H1 (cell line): Measurements from ENCODE around the gene B4GALNT1. TPM values are rescaled to one million over a fixed set of nuclear protein-coding genes. Genes with fewer than 3 reads are reported as not detected.

Source experiments
- ASH2L ChIP-seq: fragments of 200-600, 300-600 bp; sonication (generic); IDR thresholded peaks from one replicate; pipeline ENCODE4 v1.7.1; 2017; ENCODE audit warnings: low read length
- ATF3 ChIP-seq: IDR thresholded peaks from 2 replicates; pipeline ENCODE4 v1.6.1; 2011; ENCODE audit warnings: low read depth, mild to moderate bottlenecking, low read length; ENCODE audit not compliant: insufficient read depth
- BCL11A ChIP-seq, 2 experiments: IDR thresholded peaks; one replicate each; pipeline ENCODE4 v1.6.1; 2011; ENCODE audit warnings: low read depth in 2 of 2, low read length in 2 of 2, mild to moderate bottlenecking in 2 of 2
- CBX8 ChIP-seq: fragments of 300-800, 300-1000 bp; sonication (generic); IDR thresholded peaks from 2 replicates; pipeline ENCODE4 v1.7.1; 2016; ENCODE audit warnings: low read depth, low read length, borderline replicate concordance
- CEBPB ChIP-seq: IDR thresholded peaks from 2 replicates; pipeline ENCODE4 v1.6.1; 2012; ENCODE audit warnings: low read depth, low read length
- CHD1 ChIP-seq: IDR thresholded peaks from 2 replicates; pipeline ENCODE4 v1.6.1; 2012; ENCODE audit warnings: low read depth, low read length, improper control_type of control experiment
- EZH2 ChIP-seq: fragments of 200-600 bp; sonication (generic); IDR thresholded peaks from 2 replicates; pipeline ENCODE4 v1.7.1; 2012; ENCODE audit warnings: low read depth, mild to moderate bottlenecking, moderate library complexity, low read length, inconsistent platforms; ENCODE audit not compliant: severe bottlenecking
- GTF2F1 ChIP-seq: IDR thresholded peaks from 2 replicates; pipeline ENCODE4 v1.6.1; 2012; ENCODE audit warnings: low read depth, low read length, improper control_type of control experiment, borderline replicate concordance
- HDAC2 ChIP-seq, 2 experiments: fragments of 300-600 bp in 1 of 2; sonication (generic) in 1 of 2; IDR thresholded peaks; 2 replicates each; pipeline ENCODE4 v1.6.1; 2011 to 2012; ENCODE audit warnings: low read depth in 2 of 2, low read length in 2 of 2, mild to moderate bottlenecking in 2 of 2, moderate library complexity in 2 of 2, borderline replicate concordance in 1 of 2, inconsistent platforms in 1 of 2
- HDAC6 ChIP-seq: IDR thresholded peaks from one replicate; pipeline ENCODE4 v1.7.1; 2012; ENCODE audit warnings: low read depth, mild to moderate bottlenecking, inconsistent platforms, low read length, moderate library complexity
- KDM1A ChIP-seq: fragments of 200-600, 300-600 bp; sonication (generic); IDR thresholded peaks from 2 replicates; pipeline ENCODE4 v1.7.1; 2016; ENCODE audit warnings: mild to moderate bottlenecking, low read length, borderline replicate concordance
- KDM4A ChIP-seq: IDR thresholded peaks from one replicate; pipeline ENCODE4 v1.7.1; 2012; ENCODE audit warnings: low read depth, mild to moderate bottlenecking, moderate library complexity, low read length, inconsistent platforms; ENCODE audit not compliant: severe bottlenecking
- KDM5A ChIP-seq: fragments of 200-600 bp; IDR thresholded peaks from 2 replicates; pipeline ENCODE4 v1.7.1; 2012; ENCODE audit warnings: mild to moderate bottlenecking, low read length, inconsistent platforms, mixed read lengths
- MAX ChIP-seq: IDR thresholded peaks from 2 replicates; pipeline ENCODE4 v1.6.1; 2012; ENCODE audit warnings: inconsistent platforms
- POU5F1 ChIP-seq: IDR thresholded peaks from 2 replicates; pipeline ENCODE4 v1.6.1; 2011; ENCODE audit warnings: low read depth, mild to moderate bottlenecking, low read length, moderate library complexity
- SIRT6 ChIP-seq: IDR thresholded peaks from one replicate; pipeline ENCODE4 v1.7.1; 2012; ENCODE audit warnings: low read length, inconsistent platforms
- SP2 ChIP-seq: IDR thresholded peaks from 2 replicates; pipeline ENCODE4 v1.6.1; 2012; ENCODE audit warnings: mild to moderate bottlenecking, low read length, inconsistent platforms
- TBP ChIP-seq: IDR thresholded peaks from 2 replicates; pipeline ENCODE4 v1.6.1; 2011; ENCODE audit warnings: low read depth, low read length, improper control_type of control experiment
- TCF12 ChIP-seq: IDR thresholded peaks from 2 replicates; pipeline ENCODE4 v1.6.1; 2011; ENCODE audit warnings: low read depth, mild to moderate bottlenecking, low read length
- ZNF274 ChIP-seq: IDR thresholded peaks from 2 replicates; pipeline ENCODE4 v1.7.0; 2012; ENCODE audit warnings: low read length, borderline replicate concordance; ENCODE audit errors: extremely low read depth
- polyA plus RNA-seq, 7 experiments: library from polyadenylated mRNA; depleted of rRNA in 3 of 7; stranded (reverse) in 5 of 7; unstranded in 2 of 7; fragments of >200 nt in 5 of 7; fragments of 200-250 nt in 2 of 7; gene quantifications; 1 replicate in 5 of 7; 2 replicates in 1 of 7; 4 replicates in 1 of 7; pipeline versions ENCODE4 v1.2.1 to v1.2.3, GENCODE V29; 2011 to 2013; ENCODE audit warnings: missing spikeins in 2 of 7, mixed read lengths in 2 of 7
- total RNA-seq: library from RNA; stranded (reverse); fragmentation: NEBNext Ultra II Directional; extraction: Animal tissue kit (Norgen Biotek cat#: 25700); gene quantifications from 2 replicates; pipeline ENCODE4 v1.2.1, GENCODE V29; 2021

The B4GALNT1 gene
- total and polyA plus RNA-seq, 2 of the 8 experiments (the other 6 are each of a cell fraction or from before 2014, with no cell fraction given), result 1.5 to 2.3 TPM

DNA sequence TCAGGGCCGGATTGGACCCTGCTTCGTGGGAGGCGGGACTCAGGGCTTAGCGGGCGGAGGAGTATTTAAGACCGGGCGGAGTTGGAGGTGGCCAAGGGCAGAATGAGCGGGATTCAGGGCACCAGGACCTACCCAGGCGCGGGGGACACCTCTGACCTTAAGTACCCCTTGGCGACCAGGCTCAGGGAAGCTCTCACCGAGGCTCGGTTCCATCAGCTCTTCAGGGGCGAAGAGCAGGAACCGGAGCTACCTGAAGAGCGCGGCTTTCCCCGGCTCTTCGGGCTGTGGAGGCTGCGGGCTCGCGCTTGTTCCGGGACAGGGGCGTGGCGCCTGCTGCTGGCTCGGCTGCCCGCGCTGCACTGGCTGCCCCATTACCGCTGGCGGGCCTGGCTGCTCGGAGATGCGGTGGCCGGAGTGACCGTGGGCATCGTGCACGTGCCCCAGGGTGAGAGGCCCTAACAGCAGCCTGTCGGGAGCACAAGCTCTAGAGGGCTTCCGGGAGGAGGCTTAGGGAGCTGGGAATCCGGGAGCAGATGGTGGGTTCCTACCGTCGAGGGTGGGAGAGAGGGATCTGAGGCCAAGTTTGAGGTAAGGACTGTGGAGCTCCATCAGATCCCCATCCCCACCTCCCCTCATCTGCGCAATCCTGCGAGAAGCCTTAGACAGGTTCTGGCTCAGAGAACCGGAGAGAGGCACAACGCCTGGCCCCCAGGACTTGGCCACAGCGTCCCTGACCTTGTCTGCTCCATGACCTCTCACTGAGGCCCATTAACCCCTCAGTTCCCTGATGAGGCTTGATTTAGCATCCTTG lies 13.4 kb downstream of the B4GALNT1 start (continued):
- peak; percentile 91 for TF ChIP-seq EZH2
- no peak for TF ChIP-seq POU5F1
- TF ChIP-seq HDAC2 (IDR thresholded peaks at IDR 0.05; ENCODE audit: borderline replicate concordance in 1 of 2, low read depth in 2 of 2, low read length in 2 of 2), result no peak
- TF ChIP-seq GTF2F1, result no peak
- no peak for TF ChIP-seq ASH2L
- no peak for TF ChIP-seq ATF3
- TF ChIP-seq CHD1, result no peak
- no peak for TF ChIP-seq SP2
- TF ChIP-seq SIRT6, result no peak
- TF ChIP-seq BCL11A (IDR thresholded peaks at IDR 0.05; ENCODE audit: low read depth in 2 of 2, low read length in 2 of 2), result no peak
- TF ChIP-seq TBP, result peak; percentile 14; the same call in 1 of the 2 replicates
- TF ChIP-seq HDAC6, result no peak
- peak; percentile 55 for TF ChIP-seq MAX
- no peak for TF ChIP-seq CBX8
- TF ChIP-seq KDM1A, result no peak; the same call in 1 of the 2 replicates
- TF ChIP-seq KDM5A, result no peak
- no peak for TF ChIP-seq CEBPB
- TF ChIP-seq ZNF274, result no peak
- TF ChIP-seq TCF12, result no peak
- TF ChIP-seq KDM4A, result peak; percentile 50
